Keratinocyte (primary cell): ENCODE results near the gene ATP12A. TPM values are rescaled to one million over a fixed set of nuclear protein-coding genes. Genes with fewer than 3 reads are reported as not detected.
A peak's percentile ranks its signal among the peaks of the same experiment; 100 is the strongest.

Experiments used
- DNase-seq: peaks from one replicate; pipeline ENCODE4 v3.0.0-alpha.2; 2011; ENCODE audit warnings: low read depth, missing footprints, low spot score
- FAIRE-seq: peaks from 2 replicates; lab custom pipeline; 2011; peaks lifted over from hg19 to GRCh38; lab: Jason Lieb, UNC
- H2AFZ ChIP-seq: 2 replicates; pipeline ENCODE4 v1.6.0; 2012; ENCODE audit warnings: low read length, control low read depth, inconsistent platforms; ENCODE audit not compliant: control insufficient read depth
- H3K27ac ChIP-seq: 2 replicates; pipeline ENCODE4 v1.5.1; 2011; ENCODE audit warnings: low read length; ENCODE audit not compliant: control insufficient read depth, insufficient read depth
- H3K27me3 ChIP-seq: 3 replicates; pipeline ENCODE4 v1.6.0; 2011; ENCODE audit warnings: low read length; ENCODE audit not compliant: control insufficient read depth, insufficient read depth; ENCODE audit errors: extremely low read depth
- H3K36me3 ChIP-seq, 2 experiments: 2 replicates in 1 of 2; 3 replicates in 1 of 2; pipeline ENCODE4 v1.5.1; 2011; ENCODE audit warnings: low read length in 2 of 2, mild to moderate bottlenecking in 1 of 2; ENCODE audit not compliant: control insufficient read depth in 2 of 2, insufficient read depth in 2 of 2; ENCODE audit errors: extremely low read depth in 1 of 2
- H3K4me1 ChIP-seq: 3 replicates; pipeline ENCODE4 v1.5.1; 2011; ENCODE audit warnings: low read length; ENCODE audit not compliant: control insufficient read depth, insufficient read depth; ENCODE audit errors: extremely low read depth
- H3K4me2 ChIP-seq: 3 replicates; pipeline ENCODE4 v1.6.0; 2011; ENCODE audit warnings: low read depth, low read length; ENCODE audit not compliant: control insufficient read depth, insufficient read depth; ENCODE audit errors: extremely low read depth
- H3K4me3 ChIP-seq, 3 experiments: fragments of 200-600 bp in 1 of 3; sonication (generic) in 1 of 3; 2 replicates in 2 of 3; 3 replicates in 1 of 3; pipeline ENCODE4 v1.5.1; 2011 to 2016; ENCODE audit warnings: low read length in 3 of 3, mild to moderate bottlenecking in 3 of 3, control low read depth in 2 of 3, inconsistent platforms in 1 of 3, low read depth in 1 of 3, mixed read lengths in 1 of 3, mixed run types in 1 of 3, moderate library complexity in 1 of 3; ENCODE audit not compliant: control insufficient read depth in 2 of 3, insufficient read depth in 2 of 3; ENCODE audit errors: extremely low read depth in 1 of 3
- H3K79me2 ChIP-seq: 2 replicates; pipeline ENCODE4 v1.6.0; 2012; ENCODE audit warnings: low read length; ENCODE audit not compliant: control insufficient read depth, insufficient read depth
- H3K9ac ChIP-seq: 3 replicates; pipeline ENCODE4 v1.6.0; 2011; ENCODE audit warnings: low read length; ENCODE audit not compliant: control insufficient read depth, insufficient read depth; ENCODE audit errors: extremely low read depth
- H3K9me1 ChIP-seq: 3 replicates; pipeline ENCODE4 v1.6.0; 2011; ENCODE audit warnings: low read length; ENCODE audit not compliant: control insufficient read depth, insufficient read depth; ENCODE audit errors: extremely low read depth
- H3K9me3 ChIP-seq: 2 replicates; pipeline ENCODE4 v1.5.1; 2012; ENCODE audit warnings: low read depth, low read length; ENCODE audit not compliant: control insufficient read depth
- H4K20me1 ChIP-seq: 3 replicates; pipeline ENCODE4 v1.6.0; 2011; ENCODE audit warnings: low read length; ENCODE audit not compliant: control insufficient read depth, insufficient read depth; ENCODE audit errors: extremely low read depth
- CTCF ChIP-seq, 3 experiments: IDR thresholded peaks in 1 of 3; conservative IDR thresholded peaks in 1 of 3; optimal IDR thresholded peaks in 1 of 3; 2 replicates in 2 of 3; 3 replicates in 1 of 3; pipeline versions ENCODE3 to v1.5.1; 2011; ENCODE audit warnings: low read length in 3 of 3, mild to moderate bottlenecking in 3 of 3, moderate library complexity in 2 of 3, control low read depth in 1 of 3, inconsistent platforms in 1 of 3; ENCODE audit not compliant: insufficient read depth in 2 of 3; ENCODE audit errors: extremely low read depth in 1 of 3
- EZH2 ChIP-seq: IDR thresholded peaks from one replicate; pipeline ENCODE4 v1.6.1; 2012; ENCODE audit warnings: inconsistent platforms, mild to moderate bottlenecking, low read length, moderate library complexity
- dilution Hi-C: fragments of 300-500 bp; cut with MboI; formaldehyde crosslinking; loops from one replicate; pipeline ENCODE4 v1.7.0; 2020; ENCODE audit warnings: low sequenced_read_pairs; ENCODE audit not compliant: extremely low pct_ligation_motif_present
- polyA plus RNA-seq, 5 experiments: library from polyadenylated mRNA; depleted of rRNA in 3 of 5; stranded (reverse) in 3 of 5; stranded (forward) in 1 of 5; unstranded in 1 of 5; fragments of >200 nt; gene quantifications; 1 replicate in 1 of 5; 2 replicates in 3 of 5; 3 replicates in 1 of 5; pipeline versions ENCODE4 v1.2.1 to v1.2.3, GENCODE V29; 2011 to 2012; ENCODE audit warnings: missing spikeins in 2 of 5, low read depth in 1 of 5, low replicate concordance in 1 of 5

Gene ATP12A
- polyA plus RNA-seq, 1 donor (not counting 4 experiments of a cell fraction or from before 2014, with no cell fraction given): 0.79 TPM

- dilution Hi-C loops: no loop called here
- FAIRE-seq (no peak), DNase-seq (no peak)
- no peak overlapping the region for H3K4me2 ChIP-seq
- H2AFZ ChIP-seq: peak overlapping the region; percentile 57
- H3K4me3 ChIP-seq: no peak overlapping the region
- H3K36me3 ChIP-seq: no peaks in the 10 kb centered on the region
- no peaks in the 10 kb centered on the region for H3K9me3 ChIP-seq
- H3K9ac ChIP-seq: no peak overlapping the region
- peaks cover 22% of the 10 kb centered on the region for H3K4me1 ChIP-seq
- H3K79me2 ChIP-seq: no peaks in the 10 kb centered on the region
- no peaks in the 10 kb centered on the region for H3K27me3 ChIP-seq
- no peaks in the 10 kb centered on the region for H3K9me1 ChIP-seq
- H3K27ac ChIP-seq: peak overlapping the region; percentile 30
- no peaks in the 10 kb centered on the region for H4K20me1 ChIP-seq
- no peak for TF ChIP-seq EZH2
Observed at GRCh38 chr13:24648983-24649687, 31.1 kb upstream of the ATP12A start.

- no peak overlapping the region for H3K4me2 ChIP-seq
- peaks cover 22% of the 10 kb centered on the region for H3K4me1 ChIP-seq
- no peak for DNase-seq
- H3K9me3 ChIP-seq: no peaks in the 10 kb centered on the region
- dilution Hi-C loops: no loop called here
- no peak for TF ChIP-seq CTCF (optimal IDR thresholded peaks at IDR 0.05 in 1 of 3, IDR thresholded peaks at IDR 0.05 in 1 of 3, conservative IDR thresholded peaks at IDR 0.05 in 1 of 3; ENCODE audit: extremely low read depth in 1 of 3, insufficient read depth in 2 of 3, low read length in 3 of 3)
- TF ChIP-seq EZH2: no peak
- no peak overlapping the region for H3K4me3 ChIP-seq
- no peaks in the 10 kb centered on the region for H3K27me3 ChIP-seq
- no peaks in the 10 kb centered on the region for H4K20me1 ChIP-seq
- H3K9me1 ChIP-seq: no peaks in the 10 kb centered on the region
- peak overlapping the region; percentile 57 for H2AFZ ChIP-seq
- H3K9ac ChIP-seq: no peak overlapping the region
- no peaks in the 10 kb centered on the region for H3K79me2 ChIP-seq
- no peak for FAIRE-seq
- no peaks in the 10 kb centered on the region for H3K36me3 ChIP-seq
- H3K27ac ChIP-seq: peak overlapping the region; percentile 30
Observed at GRCh38 chr13:24649688-24650043, 30.5 kb upstream of the ATP12A start.

GRCh38 chr13:24650161-24650560 lies 30.0 kb upstream of the ATP12A start:
- H4K20me1 ChIP-seq: no peaks in the 10 kb centered on the region
- H3K27me3 ChIP-seq: no peaks in the 10 kb centered on the region
- no peak for DNase-seq
- no peak overlapping the region for H2AFZ ChIP-seq
- H3K9me3 ChIP-seq: no peaks in the 10 kb centered on the region
- no peak overlapping the region for H3K4me2 ChIP-seq
- no peak for FAIRE-seq
- no peaks in the 10 kb centered on the region for H3K9me1 ChIP-seq
- H3K4me3 ChIP-seq: no peak overlapping the region
- H3K79me2 ChIP-seq: no peaks in the 10 kb centered on the region
- peaks cover 22% of the 10 kb centered on the region for H3K4me1 ChIP-seq
- TF ChIP-seq EZH2 (no peak), CTCF (optimal IDR thresholded peaks at IDR 0.05 in 1 of 3, IDR thresholded peaks at IDR 0.05 in 1 of 3, conservative IDR thresholded peaks at IDR 0.05 in 1 of 3; ENCODE audit: extremely low read depth in 1 of 3, insufficient read depth in 2 of 3, low read length in 3 of 3) (no peak)
- H3K27ac ChIP-seq: peak overlapping the region; percentile 30
- H3K9ac ChIP-seq: no peak overlapping the region
- dilution Hi-C loops: no loop called here
- H3K36me3 ChIP-seq: no peaks in the 10 kb centered on the region
